Colonic mucosa (tissue), 4 donors: ENCODE data around the gene FMO5. TPM values are rescaled to one million over a fixed set of nuclear protein-coding genes. Genes with fewer than 3 reads are reported as not detected.
A peak's percentile ranks its signal among the peaks of the same experiment; 100 is the strongest.

Experiments
- DNase-seq: peaks from one replicate; pipeline ENCODE4 v3.0.0-alpha.2; 2020
- H3K27ac ChIP-seq: fragments of 200-600 bp; one replicate; pipeline ENCODE4 v1.8.0; 2021
- H3K27me3 ChIP-seq: fragments of 200-600 bp; one replicate; pipeline ENCODE4 v1.8.0; 2021
- H3K36me3 ChIP-seq: fragments of 200-600 bp; one replicate; pipeline ENCODE4 v1.8.0; 2021
- H3K4me1 ChIP-seq: fragments of 200-600 bp; one replicate; pipeline ENCODE4 v1.8.0; 2021; ENCODE audit warnings: mild to moderate bottlenecking
- H3K4me3 ChIP-seq: fragments of 200-600 bp; one replicate; pipeline ENCODE4 v1.8.0; 2021
- H3K9ac ChIP-seq, 2 donors: one replicate each; pipeline ENCODE4 v1.7.0; 2013; ENCODE audit warnings: control low read depth in 2 of 2, low read depth in 2 of 2, low read length in 2 of 2
- H3K9me3 ChIP-seq: fragments of 200-600 bp; one replicate; pipeline ENCODE4 v1.8.0; 2021
- intact Hi-C: fragments of 100-400 bp; cut with DNase I; formaldehyde crosslinking; loops from one replicate; pipeline ENCODE4 v1.14.1; 2022
- total RNA-seq, 2 donors: library from RNA; stranded (reverse); fragmentation: NEBNext Ultra II Directional in 1 of 2; extraction: Animal tissue kit (Norgen Biotek cat#: 25700) in 1 of 2; gene quantifications; one replicate each; pipeline ENCODE4 v1.2.1, GENCODE V29; 2021
- TF ChIP-seq, protein P1 (sequence below): fragments of 200-600 bp; IDR thresholded peaks from one replicate; pipeline ENCODE4 v1.8.0; 2022; ENCODE audit warnings: antibody characterized with exemption, mild to moderate bottlenecking
- donor health status: healthy.
- donor health status: DM: no; HTN: no; CAD: no.
- donor health status: DM: no; HTN: no; CAD: no.

FMO5 gene
- total RNA-seq, 2 donors from 2014 or later: 22.9 to 65.6 TPM

GRCh38 chr1:147223740-147224615 lies 1.2 kb downstream of the FMO5 start:
- TF ChIP-seq, protein P1, sequence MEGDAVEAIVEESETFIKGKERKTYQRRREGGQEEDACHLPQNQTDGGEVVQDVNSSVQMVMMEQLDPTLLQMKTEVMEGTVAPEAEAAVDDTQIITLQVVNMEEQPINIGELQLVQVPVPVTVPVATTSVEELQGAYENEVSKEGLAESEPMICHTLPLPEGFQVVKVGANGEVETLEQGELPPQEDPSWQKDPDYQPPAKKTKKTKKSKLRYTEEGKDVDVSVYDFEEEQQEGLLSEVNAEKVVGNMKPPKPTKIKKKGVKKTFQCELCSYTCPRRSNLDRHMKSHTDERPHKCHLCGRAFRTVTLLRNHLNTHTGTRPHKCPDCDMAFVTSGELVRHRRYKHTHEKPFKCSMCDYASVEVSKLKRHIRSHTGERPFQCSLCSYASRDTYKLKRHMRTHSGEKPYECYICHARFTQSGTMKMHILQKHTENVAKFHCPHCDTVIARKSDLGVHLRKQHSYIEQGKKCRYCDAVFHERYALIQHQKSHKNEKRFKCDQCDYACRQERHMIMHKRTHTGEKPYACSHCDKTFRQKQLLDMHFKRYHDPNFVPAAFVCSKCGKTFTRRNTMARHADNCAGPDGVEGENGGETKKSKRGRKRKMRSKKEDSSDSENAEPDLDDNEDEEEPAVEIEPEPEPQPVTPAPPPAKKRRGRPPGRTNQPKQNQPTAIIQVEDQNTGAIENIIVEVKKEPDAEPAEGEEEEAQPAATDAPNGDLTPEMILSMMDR: no peak
- Histone ChIP-seq H3K9ac (no peak overlapping the region), H3K36me3 (no peaks in the 10 kb centered on the region), H3K4me1 (no peaks in the 10 kb centered on the region), H3K27ac (peak overlapping the region; percentile 87), H3K4me3 (peak overlapping the region; percentile 54), H3K9me3 (no peaks in the 10 kb centered on the region), H3K27me3 (no peaks in the 10 kb centered on the region)
- no peak for DNase-seq
- intact Hi-C loops: no loop called here

DNA sequence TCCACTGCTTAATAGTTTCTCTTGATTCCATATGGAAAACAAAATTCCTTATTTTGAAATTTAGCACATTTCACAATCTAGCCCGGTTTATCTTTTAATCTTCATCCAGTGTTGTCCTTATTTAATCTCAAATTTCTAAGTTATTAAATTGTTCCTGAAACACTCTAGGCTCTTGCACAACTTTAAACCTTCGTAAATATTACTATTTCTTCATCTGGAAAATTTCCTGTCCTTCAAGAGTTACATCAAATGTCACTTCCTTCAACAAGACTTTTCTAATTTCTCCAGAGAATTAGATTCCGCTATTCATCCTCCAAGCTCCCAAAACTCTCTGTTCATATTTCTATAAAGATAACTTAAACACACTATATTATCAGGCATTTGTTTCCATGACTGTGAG lies 6.5 kb downstream of the FMO5 start:
- no peak for DNase-seq
- Histone ChIP-seq H3K9ac (no peak overlapping the region), H3K4me1 (no peaks in the 10 kb centered on the region), H3K27me3 (no peaks in the 10 kb centered on the region), H3K4me3 (no peak overlapping the region), H3K27ac (no peak overlapping the region), H3K9me3 (no peaks in the 10 kb centered on the region), H3K36me3 (no peaks in the 10 kb centered on the region)
- TF ChIP-seq, protein P1: no peak
- intact Hi-C loops: no loop called here

- no peaks in the 10 kb centered on the region for H3K36me3 ChIP-seq
- H3K9ac ChIP-seq: no peak overlapping the region
- H3K27me3 ChIP-seq: no peaks in the 10 kb centered on the region
- H3K9me3 ChIP-seq: no peaks in the 10 kb centered on the region
- DNase-seq: no peak
- intact Hi-C loops: no loop called here
- H3K4me1 ChIP-seq: no peaks in the 10 kb centered on the region
- H3K4me3 ChIP-seq: no peak overlapping the region
- H3K27ac ChIP-seq: no peak overlapping the region
- TF ChIP-seq, protein P1: no peak
Observed at GRCh38 chr1:147217141-147217540, 8.0 kb downstream of the FMO5 start.

DNA sequence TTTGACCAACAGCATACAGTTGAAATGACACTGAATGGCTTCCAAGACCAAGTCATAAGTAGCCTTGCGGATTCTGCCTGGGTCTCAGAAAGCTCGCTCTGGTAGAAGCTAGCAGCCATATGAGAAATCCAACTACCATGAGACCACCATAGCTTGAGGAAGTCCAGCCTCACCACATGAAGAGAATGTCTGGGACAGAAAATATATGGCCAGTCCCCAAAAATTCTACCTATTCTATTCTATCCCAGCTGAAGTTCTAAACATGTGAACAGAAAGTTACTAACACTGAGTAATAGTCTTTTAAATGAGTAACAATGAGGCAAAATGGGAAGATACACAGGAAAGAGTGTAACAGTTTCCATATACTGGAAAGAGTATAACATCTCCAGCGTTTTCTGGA lies 9.0 kb downstream of the FMO5 start:
- Histone ChIP-seq H3K27ac (peak overlapping the region; percentile 51), H3K27me3 (no peaks in the 10 kb centered on the region), H3K36me3 (no peaks in the 10 kb centered on the region), H3K9ac (no peak overlapping the region), H3K4me1 (no peaks in the 10 kb centered on the region), H3K4me3 (no peak overlapping the region), H3K9me3 (no peaks in the 10 kb centered on the region)
- intact Hi-C loops: no loop called here
- DNase-seq: no peak
- TF ChIP-seq, protein P1: no peak

DNA sequence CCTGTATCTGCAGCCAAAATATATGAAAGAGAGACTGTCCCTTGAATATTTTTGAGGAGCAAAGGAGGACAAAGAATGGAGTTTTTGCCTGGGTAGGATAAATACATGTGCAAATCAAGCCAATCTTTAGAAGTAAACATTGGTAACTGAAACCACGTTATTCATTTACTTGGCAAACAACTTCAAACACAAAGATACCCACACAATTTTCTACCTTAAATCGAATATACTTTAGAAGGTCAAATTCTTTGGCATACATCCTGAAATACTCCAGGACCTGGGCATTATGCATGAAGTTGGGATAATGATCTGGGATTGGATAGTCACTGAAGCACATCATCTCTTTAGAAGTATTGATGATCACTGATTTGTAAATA lies 9.6 kb downstream of the FMO5 start:
- intact Hi-C loops: no loop called here
- Histone ChIP-seq H3K9ac (peak overlapping the region in 1 of 2 donors; percentile 41), H3K27me3 (no peaks in the 10 kb centered on the region), H3K36me3 (no peaks in the 10 kb centered on the region), H3K9me3 (no peaks in the 10 kb centered on the region), H3K27ac (peak overlapping the region; percentile 51), H3K4me3 (no peak overlapping the region), H3K4me1 (no peaks in the 10 kb centered on the region)
- no peak for DNase-seq
- TF ChIP-seq, protein P1: no peak
